ENCODE measurements around the gene RAB11FIP4. TPM values are rescaled to one million over a fixed set of nuclear protein-coding genes. Genes with fewer than 3 reads are reported as not detected.

Gene RAB11FIP4
- total and polyA plus RNA-seq, 9 of the 15 experiments (the other 6 are each of a cell fraction or from before 2014, with no cell fraction given), result 0.62 to 16.6 (median 8.9) TPM

- TF ChIP-seq SPI1 (IDR thresholded peaks at IDR 0.05; ENCODE audit: borderline replicate concordance, low read depth, low read length) (peak; percentile 72), ZKSCAN8 (CRISPR knock-in tag; IDR thresholded peaks at IDR 0.05) (no peak), ERF (CRISPR knock-in tag; IDR thresholded peaks at IDR 0.05) (no peak), CSDE1 (IDR thresholded peaks at IDR 0.05) (peak in 1 of 2 experiments; percentile 71; a peak in 2 of 4 replicates), ATF7 (IDR thresholded peaks at IDR 0.05) (0 out of 2 replicates have a peak, but pooled peaks have one; percentile 35), CAMTA2 (CRISPR knock-in tag; conservative IDR thresholded peaks at IDR 0.05) (no peak), CBX5 (IDR thresholded peaks at IDR 0.05; ENCODE audit: borderline replicate concordance, low read depth) (peak; percentile 51), ETS1 (conservative IDR thresholded peaks at IDR 0.05; ENCODE audit: control insufficient read depth, low read depth, low read length) (peak; percentile 93), ZNF717 (CRISPR knock-in tag; IDR thresholded peaks at IDR 0.05) (no peak), HLTF (IDR thresholded peaks at IDR 0.05) (0 out of 2 replicates have a peak, but pooled peaks have one; percentile 50), CCAR2 (IDR thresholded peaks at IDR 0.05; ENCODE audit: low read depth, low read length) (no peak), SIX5 (IDR thresholded peaks at IDR 0.05; ENCODE audit: borderline replicate concordance in 1 of 2, insufficient read depth in 1 of 2, low read depth in 1 of 2, low read length in 2 of 2) (no peak), ZNF586 (CRISPR knock-in tag; conservative IDR thresholded peaks at IDR 0.05) (no peak), OTX1 (CRISPR knock-in tag; IDR thresholded peaks at IDR 0.05) (no peak), FOXJ2 (tag; IDR thresholded peaks at IDR 0.05) (no peak), FOXP1 (CRISPR knock-in tag; IDR thresholded peaks at IDR 0.05) (no peak), NBN (IDR thresholded peaks at IDR 0.05; ENCODE audit: low read depth) (no peak), E2F1 (CRISPR knock-in tag; IDR thresholded peaks at IDR 0.05) (peak; percentile 88), JUN (IDR thresholded peaks at IDR 0.05; ENCODE audit: borderline replicate concordance, low read depth, low read length) (no peak), JUN (CRISPR knock-in tag; IDR thresholded peaks at IDR 0.05; ENCODE audit: borderline replicate concordance) (no peak), BHLHE40 (IDR thresholded peaks at IDR 0.05; ENCODE audit: low read length) (no peak; the same call in 1 of the 2 replicates), NRF1 (conservative IDR thresholded peaks at IDR 0.05 in 1 of 2, IDR thresholded peaks at IDR 0.05 in 1 of 2) (no peak)
- TF ChIP-seq, protein P1, sequence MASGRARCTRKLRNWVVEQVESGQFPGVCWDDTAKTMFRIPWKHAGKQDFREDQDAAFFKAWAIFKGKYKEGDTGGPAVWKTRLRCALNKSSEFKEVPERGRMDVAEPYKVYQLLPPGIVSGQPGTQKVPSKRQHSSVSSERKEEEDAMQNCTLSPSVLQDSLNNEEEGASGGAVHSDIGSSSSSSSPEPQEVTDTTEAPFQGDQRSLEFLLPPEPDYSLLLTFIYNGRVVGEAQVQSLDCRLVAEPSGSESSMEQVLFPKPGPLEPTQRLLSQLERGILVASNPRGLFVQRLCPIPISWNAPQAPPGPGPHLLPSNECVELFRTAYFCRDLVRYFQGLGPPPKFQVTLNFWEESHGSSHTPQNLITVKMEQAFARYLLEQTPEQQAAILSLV (tag; IDR thresholded peaks at IDR 0.05), result no peak
- TF ChIP-seq, protein P2, sequence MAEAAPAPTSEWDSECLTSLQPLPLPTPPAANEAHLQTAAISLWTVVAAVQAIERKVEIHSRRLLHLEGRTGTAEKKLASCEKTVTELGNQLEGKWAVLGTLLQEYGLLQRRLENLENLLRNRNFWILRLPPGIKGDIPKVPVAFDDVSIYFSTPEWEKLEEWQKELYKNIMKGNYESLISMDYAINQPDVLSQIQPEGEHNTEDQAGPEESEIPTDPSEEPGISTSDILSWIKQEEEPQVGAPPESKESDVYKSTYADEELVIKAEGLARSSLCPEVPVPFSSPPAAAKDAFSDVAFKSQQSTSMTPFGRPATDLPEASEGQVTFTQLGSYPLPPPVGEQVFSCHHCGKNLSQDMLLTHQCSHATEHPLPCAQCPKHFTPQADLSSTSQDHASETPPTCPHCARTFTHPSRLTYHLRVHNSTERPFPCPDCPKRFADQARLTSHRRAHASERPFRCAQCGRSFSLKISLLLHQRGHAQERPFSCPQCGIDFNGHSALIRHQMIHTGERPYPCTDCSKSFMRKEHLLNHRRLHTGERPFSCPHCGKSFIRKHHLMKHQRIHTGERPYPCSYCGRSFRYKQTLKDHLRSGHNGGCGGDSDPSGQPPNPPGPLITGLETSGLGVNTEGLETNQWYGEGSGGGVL (CRISPR knock-in tag; IDR thresholded peaks at IDR 0.05), result no peak
These were observed 158.3 kb downstream of the RAB11FIP4 start (continued) for GRCh38 chr17:31549525-31550388.

Measured in K562 (cell line).